PC-3 (cell line): ENCODE data around the gene THRB.

Experiments used
- CTCF ChIP-seq: fragments of 300-600 bp; sonication (generic); conservative IDR thresholded peaks from 2 replicates; pipeline ENCODE4 v1.5.1; 2017; ENCODE audit warnings: antibody characterized with exemption, low read depth, mild to moderate bottlenecking, low read length
- EZH2 ChIP-seq: fragments of 300-600 bp; sonication (generic); IDR thresholded peaks from one replicate; pipeline ENCODE4 v1.6.1; 2017; ENCODE audit warnings: antibody characterized with exemption, mild to moderate bottlenecking, low read length; ENCODE audit not compliant: unreplicated experiment

GRCh38 chr3:24215502-24215901 is 279.1 kb downstream of the THRB start:
- TF ChIP-seq EZH2: no peak
- TF ChIP-seq CTCF: no peak
